ENCODE results near the gene SEZ6L2. TPM values are rescaled to one million over a fixed set of nuclear protein-coding genes. Genes with fewer than 3 reads are reported as not detected.
"Not testable (repeated sequence)": the region's sequence is repeated elsewhere in the genome, so short reads cannot be mapped to it uniquely, and the experiment has no call there.

The SEZ6L2 gene
- total RNA-seq, 1 donor from 2014 or later: 7.5 TPM

DNA sequence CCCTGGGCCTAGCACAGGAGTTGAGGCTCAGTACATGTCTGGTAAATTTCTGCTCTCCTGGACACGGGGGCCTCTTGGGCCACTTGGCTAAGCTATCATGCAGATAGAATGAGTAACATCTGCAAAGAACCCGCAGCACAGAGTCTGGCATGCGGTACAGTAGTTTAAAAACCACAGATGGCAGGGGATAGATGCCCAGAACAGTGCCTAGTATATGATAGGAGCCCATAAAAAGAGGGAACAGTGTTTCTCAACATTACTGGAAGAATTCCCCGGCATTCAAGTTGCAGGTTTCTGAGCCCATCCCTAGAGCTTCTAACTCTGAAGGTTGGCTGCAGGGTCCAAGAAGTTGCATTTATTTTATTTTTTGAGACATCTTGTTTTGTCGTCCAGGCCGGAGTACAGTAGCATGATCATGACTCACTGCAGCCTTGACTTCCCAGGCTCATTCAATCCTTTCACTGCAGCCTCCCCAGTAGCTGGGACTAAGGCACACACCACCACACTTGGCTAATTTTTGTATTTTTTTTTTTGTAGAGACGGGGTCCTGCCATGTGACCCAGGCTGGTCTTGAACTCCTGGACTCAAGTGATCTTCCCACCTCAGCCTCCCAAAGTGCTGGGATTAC, 42.1 kb downstream of the SEZ6L2 start:
- DNase-seq (ENCODE audit: low spot score): no peak

DNA sequence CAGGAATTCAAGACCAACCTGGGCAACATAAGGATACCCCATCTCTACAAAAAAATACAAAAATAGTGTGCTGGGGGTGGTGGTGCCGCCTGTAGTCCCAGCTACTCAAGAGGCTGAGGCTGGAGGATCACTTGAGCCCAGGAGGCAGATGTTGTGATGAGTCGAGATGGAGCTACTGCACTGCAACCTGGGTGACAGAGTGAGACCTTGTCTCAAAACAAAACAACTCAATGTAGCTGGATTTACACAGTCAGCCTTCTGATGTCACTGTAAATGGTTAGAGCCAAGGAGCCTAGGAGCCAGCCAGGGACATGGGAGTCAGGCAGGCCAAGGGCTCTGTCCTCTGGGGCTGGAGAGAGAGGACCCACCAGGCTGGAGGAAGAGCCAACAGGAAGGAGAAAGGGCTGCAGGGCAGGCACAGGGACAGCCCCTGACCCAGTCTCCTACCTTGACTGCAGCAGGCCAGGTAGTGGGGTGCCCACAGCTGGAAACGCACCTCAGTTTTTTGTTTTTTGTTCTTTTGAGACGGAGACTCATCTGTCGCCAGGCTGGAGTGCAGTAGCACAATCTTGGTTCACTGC, 44.7 kb downstream of the SEZ6L2 start:
- DNase-seq (ENCODE audit: low spot score): no peak

DNA sequence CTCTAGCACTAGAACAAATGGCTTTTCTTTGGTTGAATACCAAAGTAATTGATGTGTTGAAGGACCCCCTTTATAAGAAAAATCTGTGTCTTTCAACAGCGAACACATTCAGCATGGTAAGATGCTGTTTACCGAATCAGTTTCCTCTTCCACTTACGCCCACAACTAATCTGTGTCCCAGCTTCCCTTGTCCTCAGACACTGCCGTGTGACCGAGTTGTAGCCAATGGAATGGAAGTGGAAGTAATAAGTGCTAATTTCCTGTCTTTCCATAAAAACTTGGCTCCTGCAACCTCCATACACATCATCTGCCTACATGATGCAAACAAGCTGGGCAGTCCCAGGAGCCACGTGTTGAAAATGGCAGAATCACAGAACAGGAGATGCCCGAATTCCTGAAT, 46.7 kb downstream of the SEZ6L2 start:
- no peak for DNase-seq (ENCODE audit: low spot score)

DNA sequence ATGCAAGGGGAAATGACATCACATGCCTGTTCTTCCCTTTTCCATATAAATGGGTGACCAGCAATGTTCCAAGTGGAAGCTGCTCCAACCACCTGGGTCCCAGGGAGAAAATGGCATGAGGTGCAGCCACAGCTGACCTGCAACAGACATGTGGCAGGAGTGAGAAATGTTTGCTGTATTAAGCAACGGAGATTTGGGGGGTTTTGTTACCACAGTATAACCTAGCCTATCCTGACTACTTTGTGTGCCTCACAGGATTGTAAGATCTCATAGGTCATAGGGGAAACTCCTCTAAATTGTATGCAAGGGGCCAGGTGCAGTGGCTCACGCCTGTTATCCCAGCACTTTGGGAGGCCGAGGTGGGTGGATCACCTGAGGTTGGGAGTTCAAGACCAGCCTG, 48.4 kb downstream of the SEZ6L2 start:
- DNase-seq (ENCODE audit: low spot score): no peak

DNA sequence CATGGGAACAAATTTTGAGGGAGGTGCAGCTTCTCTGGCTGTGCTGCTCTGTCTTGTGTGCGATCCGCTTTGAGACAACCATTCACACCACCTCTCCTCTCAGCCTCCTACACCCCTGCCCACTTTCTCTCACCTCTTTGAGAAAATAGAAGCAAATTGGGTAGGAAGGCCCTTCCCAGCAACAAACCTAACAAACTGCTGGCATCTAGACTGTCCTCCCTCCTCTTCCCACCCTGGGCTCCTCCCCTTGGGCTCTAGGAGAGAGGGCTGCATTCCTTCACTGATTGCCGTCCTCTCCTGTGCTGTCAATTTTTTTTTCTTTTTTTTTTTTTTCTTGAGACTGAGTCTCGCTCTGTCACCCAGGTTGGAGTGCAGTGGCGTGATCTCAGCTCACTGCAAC, 49.8 kb downstream of the SEZ6L2 start:
- no peak for DNase-seq (ENCODE audit: low spot score)

DNA sequence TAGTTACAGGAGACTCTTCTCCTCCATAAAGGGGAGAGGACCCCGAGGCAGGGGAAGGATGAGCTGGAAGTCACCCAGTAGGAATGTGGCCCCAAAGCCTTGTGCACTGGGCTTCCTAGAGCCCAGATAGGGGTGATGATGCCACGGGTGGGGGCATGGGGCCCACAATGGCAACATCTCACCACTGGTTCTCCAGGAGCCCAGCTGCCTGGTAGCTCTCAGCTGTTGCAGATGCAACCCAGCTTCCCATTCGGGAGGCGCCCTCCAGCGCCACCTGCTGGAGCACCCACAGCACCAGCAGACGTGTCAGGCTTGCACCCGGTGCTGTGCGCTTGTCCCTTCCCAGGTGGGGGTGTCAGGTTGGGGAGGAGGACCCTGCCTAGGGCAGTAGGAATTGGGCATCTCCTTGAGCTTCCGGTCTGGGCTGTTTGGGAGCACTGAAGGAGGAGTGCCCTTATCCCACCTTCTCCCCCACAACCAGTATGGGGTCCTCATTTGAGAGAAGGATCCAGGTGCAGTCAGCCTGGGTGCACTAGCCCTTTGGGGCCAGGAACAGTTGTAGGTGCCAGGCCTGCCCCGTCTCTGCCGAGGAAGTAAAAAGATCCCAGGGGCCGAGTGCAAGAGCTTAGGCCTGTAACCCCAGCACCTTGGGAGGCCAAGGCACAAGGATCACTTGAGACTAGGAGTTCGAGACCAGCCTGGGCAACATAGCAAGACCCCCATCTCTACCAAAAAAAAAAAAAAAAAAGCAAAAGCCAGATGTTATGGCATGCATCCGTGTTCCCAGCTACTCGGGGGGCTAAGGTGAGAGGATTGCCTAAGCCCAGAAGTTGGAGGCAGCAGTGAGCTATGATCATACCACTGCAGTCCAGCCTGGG, 50.7 kb downstream of the SEZ6L2 start:
- peak; percentile 66 for DNase-seq (ENCODE audit: low spot score)

DNA sequence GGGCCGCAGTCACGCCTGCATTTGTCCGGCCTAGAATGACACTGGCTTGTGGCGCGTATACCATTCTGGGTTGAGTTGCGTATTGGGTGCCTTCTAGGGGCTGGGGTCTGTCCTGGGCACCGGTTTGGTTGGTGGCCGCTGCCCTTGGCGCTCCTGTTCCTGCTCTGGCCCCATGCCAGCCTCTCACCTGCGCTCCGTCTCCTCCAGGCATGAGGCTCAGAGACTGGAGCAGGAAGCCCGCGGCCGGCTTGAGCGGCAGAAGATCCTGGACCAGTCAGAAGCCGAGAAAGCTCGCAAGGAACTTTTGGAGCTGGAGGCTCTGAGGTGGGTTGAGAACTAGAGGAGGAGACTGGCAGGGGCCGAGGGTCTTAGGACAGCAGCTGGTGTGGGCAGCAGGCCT, 53.7 kb downstream of the SEZ6L2 start:
- DNase-seq (ENCODE audit: low spot score): no peak

DNA sequence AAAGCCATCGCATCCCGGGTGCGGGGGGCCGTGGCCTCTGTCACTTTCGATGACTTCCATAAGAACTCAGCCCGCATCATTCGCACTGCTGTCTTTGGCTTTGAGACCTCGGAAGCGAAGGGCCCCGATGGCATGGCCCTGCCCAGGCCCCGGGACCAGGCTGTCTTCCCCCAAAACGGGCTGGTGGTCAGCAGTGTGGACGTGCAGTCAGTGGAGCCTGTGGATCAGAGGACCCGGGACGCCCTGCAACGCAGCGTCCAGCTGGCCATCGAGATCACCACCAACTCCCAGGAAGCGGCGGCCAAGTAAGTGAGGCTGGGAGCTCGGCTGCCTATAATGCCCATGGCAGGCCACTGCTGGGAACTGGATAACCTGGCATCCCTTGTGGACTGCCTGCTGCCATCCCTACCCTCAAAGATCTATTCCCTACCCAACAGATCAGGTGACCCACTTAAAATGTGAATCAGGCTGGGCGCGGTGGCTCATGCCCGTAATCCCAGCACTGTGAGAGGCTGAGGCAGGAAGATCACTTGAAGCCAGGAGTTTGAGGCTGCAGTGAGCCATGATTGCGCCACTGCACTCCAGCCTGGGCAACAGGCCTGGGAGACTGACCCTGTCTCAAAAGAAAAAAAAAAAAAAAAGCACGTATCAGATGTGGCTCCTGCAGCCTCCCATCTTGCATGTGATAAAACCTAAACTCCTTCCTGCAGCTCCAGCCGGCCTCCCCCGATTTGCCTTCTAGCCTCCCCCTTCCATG, 54.6 kb downstream of the SEZ6L2 start:
- DNase-seq (ENCODE audit: low spot score): no peak

DNA sequence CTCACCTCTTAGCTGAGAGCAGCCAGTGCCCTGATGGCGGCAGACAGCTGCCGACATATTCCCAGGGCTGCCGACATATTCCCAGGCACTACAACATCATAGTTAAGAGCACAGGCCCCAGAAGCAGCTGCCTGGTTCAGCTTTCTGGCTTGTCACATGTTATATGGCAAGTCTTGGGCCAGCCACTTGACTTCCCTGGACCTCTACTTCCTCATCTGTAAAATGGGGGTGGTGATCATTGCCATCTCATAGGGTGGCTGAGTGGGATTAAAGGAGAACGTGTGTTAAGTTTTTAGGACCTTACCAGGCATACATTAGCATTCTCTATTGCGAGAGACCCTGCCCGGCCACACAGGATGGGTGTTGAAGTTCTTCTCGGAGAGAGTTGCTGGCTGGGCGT, 55.4 kb downstream of the SEZ6L2 start:
- DNase-seq (ENCODE audit: low spot score): no peak

DNA sequence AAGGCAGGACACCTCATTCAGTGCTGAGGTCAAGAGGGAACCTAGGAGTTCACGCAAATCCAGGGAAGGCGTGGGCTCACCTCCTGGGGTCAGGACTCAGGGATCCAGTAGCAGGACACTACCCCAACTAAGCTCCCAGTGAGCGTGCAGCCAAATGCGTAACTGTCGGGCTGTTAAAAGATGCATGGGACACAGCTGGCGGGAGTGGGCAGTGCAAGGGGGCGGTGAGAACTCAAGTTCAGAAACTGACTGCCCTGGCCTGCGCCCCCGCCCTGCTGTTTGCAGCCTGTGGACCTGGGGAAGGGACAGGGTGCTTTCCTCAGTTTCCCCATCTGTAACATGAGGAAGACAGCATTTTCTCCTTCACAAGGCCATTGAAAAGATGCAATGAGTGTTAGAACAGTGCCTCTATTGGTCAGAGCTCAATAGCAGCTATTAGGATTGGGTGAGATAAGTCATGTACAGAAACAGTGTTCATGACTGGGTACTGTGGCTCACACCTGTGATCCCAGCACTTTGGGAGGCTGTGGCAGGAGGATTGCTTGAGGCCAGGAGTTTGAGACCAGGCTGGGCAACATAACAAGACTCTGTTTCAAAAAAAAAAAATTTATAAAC, 56.5 kb downstream of the SEZ6L2 start:
- DNase-seq (ENCODE audit: low spot score): no peak

DNA sequence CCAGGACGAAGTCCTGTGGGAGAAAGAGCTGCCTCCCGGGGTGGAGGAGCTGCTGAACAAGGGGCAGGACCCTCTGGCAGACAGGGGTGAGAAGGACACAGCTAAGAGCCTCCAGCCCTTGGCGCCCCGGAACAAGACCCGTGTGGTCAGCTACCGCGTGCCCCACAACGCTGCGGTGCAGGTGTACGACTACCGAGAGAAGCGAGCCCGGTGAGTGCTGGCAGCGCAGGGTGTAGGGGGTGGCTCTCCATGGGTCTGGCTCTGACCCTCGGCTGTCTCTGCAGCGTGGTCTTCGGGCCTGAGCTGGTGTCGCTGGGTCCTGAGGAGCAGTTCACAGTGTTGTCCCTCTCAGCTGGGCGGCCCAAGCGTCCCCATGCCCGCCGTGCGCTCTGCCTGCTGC, 57.7 kb downstream of the SEZ6L2 start:
- DNase-seq (ENCODE audit: low spot score): no peak

DNA sequence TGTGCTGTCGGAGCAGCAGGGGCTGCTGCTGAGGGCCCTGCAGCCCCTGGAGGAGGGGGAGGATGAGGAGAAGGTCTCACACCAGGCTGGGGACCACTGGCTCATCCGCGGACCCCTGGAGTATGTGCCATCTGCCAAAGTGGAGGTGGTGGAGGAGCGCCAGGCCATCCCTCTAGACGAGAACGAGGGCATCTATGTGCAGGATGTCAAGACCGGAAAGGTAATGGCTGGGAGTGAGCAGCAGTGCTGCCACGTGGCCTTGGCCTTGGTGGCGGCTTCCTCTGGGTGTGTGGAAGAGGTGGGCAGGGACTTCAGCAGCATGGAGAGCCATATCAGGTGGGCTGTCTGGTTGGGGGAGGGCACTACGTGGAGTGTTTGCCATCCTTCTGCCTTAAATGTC, 59.1 kb downstream of the SEZ6L2 start:
- no peak for DNase-seq (ENCODE audit: low spot score)

DNA sequence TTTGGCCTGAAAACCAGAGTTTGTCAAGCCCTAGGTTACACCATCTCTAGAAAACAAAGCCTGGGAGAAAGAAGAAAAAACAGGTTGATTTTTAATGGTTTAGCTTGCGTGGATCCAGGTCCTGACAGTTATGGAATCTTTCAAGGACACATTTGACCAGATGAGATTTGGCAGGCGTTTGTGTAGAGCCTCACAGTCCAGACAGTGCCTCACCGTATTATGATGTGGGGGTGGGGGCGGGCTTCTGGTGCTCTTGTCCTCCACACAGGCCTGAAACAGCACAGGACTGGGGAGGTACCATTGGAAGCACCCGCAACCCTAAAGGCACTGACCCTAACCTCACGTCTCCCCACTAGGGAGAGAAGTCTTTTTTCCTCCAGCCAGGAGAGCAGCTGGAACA, 59.5 kb downstream of the SEZ6L2 start:
- DNase-seq (ENCODE audit: low spot score): no peak

DNA sequence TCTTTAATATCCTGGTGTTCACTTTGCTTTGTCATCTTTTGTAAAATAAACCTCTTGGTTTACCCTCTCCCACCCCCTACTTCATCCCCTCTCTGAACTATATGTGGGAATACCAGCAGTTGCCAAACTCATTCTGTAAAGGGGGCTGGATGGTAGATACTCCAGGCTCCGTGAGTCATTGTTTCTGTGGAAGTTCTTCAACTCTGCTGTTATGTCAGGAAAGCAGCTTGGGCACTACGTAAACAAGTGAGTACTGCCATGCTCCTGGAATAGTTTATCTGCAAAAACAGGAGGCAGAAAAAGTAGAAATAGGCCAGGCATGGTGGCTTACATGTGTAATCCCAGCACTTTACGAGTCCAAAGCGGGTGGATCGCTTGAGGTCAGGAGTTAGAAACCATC, 61.5 kb downstream of the SEZ6L2 start:
- DNase-seq (ENCODE audit: low spot score): no peak

DNA sequence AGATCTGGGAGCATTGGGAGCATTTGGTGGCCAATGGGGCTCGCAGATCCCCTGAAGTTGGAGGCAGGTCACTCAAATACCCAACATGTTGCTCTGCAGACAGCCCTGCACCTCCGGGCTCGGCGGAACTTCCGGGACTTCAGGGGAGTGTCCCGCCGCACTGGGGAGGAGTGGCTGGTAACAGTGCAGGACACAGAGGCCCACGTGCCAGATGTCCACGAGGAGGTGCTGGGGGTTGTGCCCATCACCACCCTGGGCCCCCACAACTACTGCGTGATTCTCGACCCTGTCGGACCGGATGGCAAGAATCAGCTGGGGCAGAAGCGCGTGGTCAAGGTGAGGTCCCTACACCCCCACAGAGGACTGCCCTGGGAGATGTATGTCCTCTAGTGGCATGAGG, 62.7 kb downstream of the SEZ6L2 start:
- no peak for DNase-seq (ENCODE audit: low spot score)

DNA sequence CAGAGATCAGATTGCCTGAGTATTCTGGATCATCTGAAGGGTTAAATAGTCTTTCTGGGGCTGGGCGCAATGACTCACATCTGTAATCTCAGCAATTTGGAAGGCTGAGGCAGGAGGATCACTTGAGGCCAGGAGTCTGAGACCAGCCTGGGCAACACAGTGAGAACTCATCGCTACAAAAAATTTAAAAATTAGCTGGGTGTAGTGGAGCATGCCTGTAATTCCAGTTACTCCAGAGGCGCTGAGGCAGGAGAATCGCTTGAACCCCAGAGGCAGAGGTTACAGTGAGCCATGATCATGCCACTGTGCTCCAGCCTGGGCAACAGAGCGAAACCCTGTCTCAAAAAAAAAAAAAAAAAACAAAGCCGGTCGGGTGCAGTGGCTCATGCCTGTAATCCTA, 63.4 kb downstream of the SEZ6L2 start:
- no peak for DNase-seq (ENCODE audit: low spot score)

DNA sequence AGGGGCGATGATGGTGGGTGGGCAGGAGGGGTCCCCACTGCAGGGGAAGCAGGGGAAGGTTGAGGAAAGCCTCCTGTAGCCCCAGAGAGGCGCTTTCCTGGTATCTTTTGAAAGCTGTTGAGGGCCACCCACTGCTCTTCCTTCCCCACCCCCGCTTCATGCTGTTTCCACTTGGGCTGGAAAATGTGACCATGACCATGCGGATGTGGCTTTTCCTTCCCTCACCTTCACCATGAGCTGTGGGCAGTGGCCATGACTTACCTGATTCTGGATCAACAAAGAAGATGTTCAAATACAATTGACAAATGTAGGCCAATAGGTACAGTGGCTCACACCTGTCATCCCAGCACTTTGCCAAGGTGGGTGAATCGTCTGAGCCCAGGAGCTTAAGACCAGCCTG, 65.3 kb downstream of the SEZ6L2 start:
- DNase-seq (ENCODE audit: low spot score): no peak

DNA sequence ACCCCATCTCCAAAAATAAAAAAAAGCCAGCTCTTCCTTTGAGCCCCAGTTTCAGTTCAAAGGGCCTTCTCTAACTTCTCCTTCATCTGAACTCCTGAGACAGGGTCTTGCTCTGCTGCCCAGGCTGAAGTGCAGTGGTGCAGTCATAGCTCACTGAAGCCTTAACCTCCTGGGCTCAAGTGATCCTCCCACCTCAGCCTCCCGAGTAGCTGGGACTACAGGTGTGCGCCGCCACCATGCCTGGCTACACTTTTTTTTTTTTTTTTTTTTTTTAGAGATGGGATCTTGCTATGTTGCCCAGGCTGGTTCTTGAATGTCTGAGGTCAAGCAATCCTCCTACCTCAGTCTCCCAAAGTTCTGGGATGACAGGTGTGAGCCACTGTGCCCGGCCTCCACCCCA, 66.1 kb downstream of the SEZ6L2 start:
- not testable (repeated sequence) for DNase-seq (ENCODE audit: low spot score)

DNA sequence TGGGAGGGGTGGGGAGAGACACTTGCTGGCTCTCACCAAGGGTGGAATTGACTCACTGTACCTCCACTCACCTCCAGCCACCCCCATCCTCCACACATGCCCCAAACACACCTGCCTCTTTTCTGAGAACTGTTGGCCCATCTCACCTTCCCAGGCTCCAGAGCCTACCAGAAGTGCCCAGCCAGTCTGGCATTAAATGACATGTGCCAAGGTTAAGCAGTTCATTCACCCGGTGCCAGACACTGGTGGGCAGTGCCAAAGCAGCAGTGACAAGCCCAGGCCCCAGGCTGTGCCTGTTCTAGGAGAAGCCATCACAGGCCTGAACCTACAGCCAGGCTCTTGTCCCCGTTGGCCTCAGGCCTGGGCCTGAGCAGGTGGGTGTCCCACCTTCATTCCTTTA, 67.9 kb downstream of the SEZ6L2 start:
- no peak for DNase-seq (ENCODE audit: low spot score)

DNA sequence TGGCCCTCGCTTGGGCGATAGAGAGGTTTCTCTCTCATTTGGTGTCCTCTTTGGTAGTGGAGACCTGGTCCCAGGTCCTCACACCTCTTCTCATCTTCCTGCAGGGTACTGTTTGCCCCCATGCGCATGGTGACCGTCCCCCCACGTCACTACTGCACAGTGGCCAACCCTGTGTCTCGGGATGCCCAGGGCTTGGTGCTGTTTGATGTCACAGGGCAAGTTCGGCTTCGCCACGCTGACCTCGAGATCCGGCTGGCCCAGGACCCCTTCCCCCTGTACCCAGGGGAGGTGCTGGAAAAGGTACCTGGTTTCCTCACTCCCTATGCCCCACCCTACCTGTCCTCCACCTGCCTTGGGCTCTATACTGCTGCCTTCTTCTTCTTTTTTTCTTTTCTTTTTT, 68.6 kb downstream of the SEZ6L2 start:
- DNase-seq (ENCODE audit: low spot score): no peak

DNA sequence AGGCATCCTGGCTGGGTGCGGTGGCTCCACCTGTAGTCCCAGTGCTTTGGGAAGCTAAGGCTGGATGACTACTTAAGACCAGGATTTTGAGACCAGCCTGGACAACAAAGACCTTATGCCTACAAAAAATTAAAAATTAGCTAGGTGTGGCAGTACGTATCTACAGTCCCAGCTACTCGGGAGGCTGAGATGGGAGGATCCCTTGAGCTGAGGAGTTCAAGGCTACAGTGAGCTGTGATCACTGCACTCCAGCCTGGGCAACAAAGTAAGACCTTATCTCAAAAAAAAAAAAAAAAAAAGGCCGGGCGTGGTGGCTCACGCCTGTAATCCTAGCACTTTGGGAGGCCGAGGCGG, 73.0 kb downstream of the SEZ6L2 start:
- DNase-seq (ENCODE audit: low spot score): no peak
